ENCODE results near the gene ARL6IP5. TPM values are rescaled to one million over a fixed set of nuclear protein-coding genes. Genes with fewer than 3 reads are reported as not detected.

Gene ARL6IP5
- total RNA-seq (60.8 TPM), polyA plus RNA-seq (156 TPM)

- H3K27ac ChIP-seq (ENCODE audit: low read depth): peak within 1 kb of the TSS; percentile 77
- H3K4me3 ChIP-seq (ENCODE audit: low read depth, low read length): peak within 1 kb of the TSS; percentile 96
- peak; percentile 84 for DNase-seq (ENCODE audit: extremely low spot score)
- WGBS: 3% methylated on average over 32 of the region's 32 CpGs
- no peaks in the 10 kb centered on the region for H3K4me1 ChIP-seq (ENCODE audit: insufficient read depth)
- no peaks in the 10 kb centered on the region for H3K36me3 ChIP-seq (ENCODE audit: insufficient read depth)
Measured at GRCh38 chr3:69084326-69085167, at the start of gene ARL6IP5. ARL6IP5 (plus strand) TSS chr3:69084937; CDS start chr3:69085048, 111 bp downstream.

GRCh38 chr3:69044608-69045007 is 40.1 kb upstream of the ARL6IP5 start:
- no peak overlapping the region for H3K27ac ChIP-seq (ENCODE audit: low read depth)
- WGBS: 94% methylated on average over 2 of the region's 2 CpGs
- H3K4me3 ChIP-seq (ENCODE audit: low read depth, low read length): no peak overlapping the region
- no peak for DNase-seq (ENCODE audit: extremely low spot score)
- H3K4me1 ChIP-seq (ENCODE audit: insufficient read depth): no peaks in the 10 kb centered on the region
- peaks cover 6% of the 10 kb centered on the region for H3K36me3 ChIP-seq (ENCODE audit: insufficient read depth)

GRCh38 chr3:69048990-69049389 is 35.7 kb upstream of the ARL6IP5 start:
- H3K36me3 ChIP-seq (ENCODE audit: insufficient read depth): peaks cover 4% of the 10 kb centered on the region
- H3K27ac ChIP-seq (ENCODE audit: low read depth): no peak overlapping the region
- DNase-seq (ENCODE audit: extremely low spot score): no peak
- WGBS: 97% methylated on average over 2 of the region's 2 CpGs
- no peak overlapping the region for H3K4me3 ChIP-seq (ENCODE audit: low read depth, low read length)
- H3K4me1 ChIP-seq (ENCODE audit: insufficient read depth): no peaks in the 10 kb centered on the region

GRCh38 chr3:69051756-69052471 is 32.8 kb upstream of the ARL6IP5 start, which contains the start of gene TMF1:
TMF1 (minus strand) TSS chr3:69052333; CDS start chr3:69052086, 247 bp downstream.
- H3K4me3 ChIP-seq (ENCODE audit: low read depth, low read length): peak within 1 kb of the TSS; percentile 78
- peaks cover 7% of the 10 kb centered on the region for H3K36me3 ChIP-seq (ENCODE audit: insufficient read depth)
- under 1% methylated on average over 45 of the region's 45 CpGs for WGBS
- H3K4me1 ChIP-seq (ENCODE audit: insufficient read depth): no peaks in the 10 kb centered on the region
- peak; percentile 98 for DNase-seq (ENCODE audit: extremely low spot score)
- H3K27ac ChIP-seq (ENCODE audit: low read depth): peak within 1 kb of the TSS; percentile 90

- H3K36me3 ChIP-seq (ENCODE audit: insufficient read depth): peaks cover 5% of the 10 kb centered on the region
- WGBS: 9% methylated on average over 9 of the region's 9 CpGs
- peak overlapping the region; percentile 84 for H3K27ac ChIP-seq (ENCODE audit: low read depth)
- no peak for DNase-seq (ENCODE audit: extremely low spot score)
- H3K4me1 ChIP-seq (ENCODE audit: insufficient read depth): no peaks in the 10 kb centered on the region
- H3K4me3 ChIP-seq (ENCODE audit: low read depth, low read length): peak overlapping the region; percentile 78
Measured at GRCh38 chr3:69052472-69052898, 32.3 kb upstream of the ARL6IP5 start.

- peaks cover 4% of the 10 kb centered on the region for H3K36me3 ChIP-seq (ENCODE audit: insufficient read depth)
- no peak for DNase-seq (ENCODE audit: extremely low spot score)
- H3K27ac ChIP-seq (ENCODE audit: low read depth): no peak overlapping the region
- WGBS: 83% methylated on average over 3 of the region's 3 CpGs
- no peaks in the 10 kb centered on the region for H3K4me1 ChIP-seq (ENCODE audit: insufficient read depth)
- H3K4me3 ChIP-seq (ENCODE audit: low read depth, low read length): no peak overlapping the region
Measured at GRCh38 chr3:69058180-69058946, 26.4 kb upstream of the ARL6IP5 start.

- peaks cover 4% of the 10 kb centered on the region for H3K36me3 ChIP-seq (ENCODE audit: insufficient read depth)
- no peaks in the 10 kb centered on the region for H3K4me1 ChIP-seq (ENCODE audit: insufficient read depth)
- DNase-seq (ENCODE audit: extremely low spot score): no peak
- WGBS: 90% methylated on average over 2 of the region's 2 CpGs
- no peak overlapping the region for H3K4me3 ChIP-seq (ENCODE audit: low read depth, low read length)
- no peak overlapping the region for H3K27ac ChIP-seq (ENCODE audit: low read depth)
Measured at GRCh38 chr3:69058947-69059224, 25.9 kb upstream of the ARL6IP5 start.

- no peak for DNase-seq (ENCODE audit: extremely low spot score)
- no peak overlapping the region for H3K27ac ChIP-seq (ENCODE audit: low read depth)
- peaks cover 2% of the 10 kb centered on the region for H3K36me3 ChIP-seq (ENCODE audit: insufficient read depth)
- H3K4me3 ChIP-seq (ENCODE audit: low read depth, low read length): no peak overlapping the region
- H3K4me1 ChIP-seq (ENCODE audit: insufficient read depth): no peaks in the 10 kb centered on the region
Measured at GRCh38 chr3:69059688-69060087, 25.0 kb upstream of the ARL6IP5 start.

- 86% methylated on average over 2 of the region's 2 CpGs for WGBS
- H3K4me3 ChIP-seq (ENCODE audit: low read depth, low read length): no peak overlapping the region
- H3K27ac ChIP-seq (ENCODE audit: low read depth): no peak overlapping the region
- no peaks in the 10 kb centered on the region for H3K4me1 ChIP-seq (ENCODE audit: insufficient read depth)
- DNase-seq (ENCODE audit: extremely low spot score): no peak
- peaks cover 2% of the 10 kb centered on the region for H3K36me3 ChIP-seq (ENCODE audit: insufficient read depth)
Measured at GRCh38 chr3:69063636-69064035, 21.1 kb upstream of the ARL6IP5 start.

GRCh38 chr3:69065318-69065964 is 19.3 kb upstream of the ARL6IP5 start:
- Histone ChIP-seq H3K4me1 (ENCODE audit: insufficient read depth) (no peaks in the 10 kb centered on the region), H3K27ac (ENCODE audit: low read depth) (no peak overlapping the region), H3K4me3 (ENCODE audit: low read depth, low read length) (no peak overlapping the region), H3K36me3 (ENCODE audit: insufficient read depth) (peaks cover 2% of the 10 kb centered on the region)
- no peak for DNase-seq (ENCODE audit: extremely low spot score)
- 89% methylated on average over 6 of the region's 6 CpGs for WGBS

- WGBS: 96% methylated on average over 4 of the region's 4 CpGs
- Histone ChIP-seq H3K36me3 (ENCODE audit: insufficient read depth) (peaks cover 2% of the 10 kb centered on the region), H3K4me1 (ENCODE audit: insufficient read depth) (no peaks in the 10 kb centered on the region), H3K4me3 (ENCODE audit: low read depth, low read length) (no peak overlapping the region), H3K27ac (ENCODE audit: low read depth) (no peak overlapping the region)
- no peak for DNase-seq (ENCODE audit: extremely low spot score)
Measured at GRCh38 chr3:69066121-69066520, 18.6 kb upstream of the ARL6IP5 start.

GRCh38 chr3:69072928-69073327 is 11.8 kb upstream of the ARL6IP5 start:
- WGBS: 92% methylated on average over 3 of the region's 3 CpGs
- Histone ChIP-seq H3K27ac (ENCODE audit: low read depth) (no peak overlapping the region), H3K4me3 (ENCODE audit: low read depth, low read length) (no peak overlapping the region), H3K36me3 (ENCODE audit: insufficient read depth) (no peaks in the 10 kb centered on the region), H3K4me1 (ENCODE audit: insufficient read depth) (peaks cover 3% of the 10 kb centered on the region)
- DNase-seq (ENCODE audit: extremely low spot score): no peak
